Measurements from ENCODE around the gene KCNJ6.

The KCNJ6 gene

DNA sequence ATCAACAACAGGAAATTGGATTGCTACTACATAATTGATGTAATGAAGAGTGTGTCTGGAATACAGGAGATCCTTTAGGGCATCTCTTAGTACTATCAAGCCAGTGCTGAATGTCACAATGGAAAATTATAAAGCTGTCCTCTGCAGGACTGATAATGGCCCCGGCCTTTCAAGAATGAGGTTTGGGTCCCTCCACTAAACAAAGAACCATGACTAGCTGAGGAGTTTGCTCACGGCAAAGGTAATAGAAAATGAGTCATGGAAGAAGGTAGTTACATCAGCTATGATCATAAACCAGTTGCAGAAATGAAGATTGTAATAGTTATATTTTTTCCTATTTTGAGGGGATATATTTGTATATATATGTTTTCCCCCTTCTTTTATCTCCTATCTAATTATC is 145.8 kb downstream of the KCNJ6 start:
- DNase-seq (ENCODE audit: low read depth): no peak
- no peak overlapping the region for H3K4me3 ChIP-seq (replicated peaks; ENCODE audit: low read depth, low read length)
- TF ChIP-seq, protein P1, sequence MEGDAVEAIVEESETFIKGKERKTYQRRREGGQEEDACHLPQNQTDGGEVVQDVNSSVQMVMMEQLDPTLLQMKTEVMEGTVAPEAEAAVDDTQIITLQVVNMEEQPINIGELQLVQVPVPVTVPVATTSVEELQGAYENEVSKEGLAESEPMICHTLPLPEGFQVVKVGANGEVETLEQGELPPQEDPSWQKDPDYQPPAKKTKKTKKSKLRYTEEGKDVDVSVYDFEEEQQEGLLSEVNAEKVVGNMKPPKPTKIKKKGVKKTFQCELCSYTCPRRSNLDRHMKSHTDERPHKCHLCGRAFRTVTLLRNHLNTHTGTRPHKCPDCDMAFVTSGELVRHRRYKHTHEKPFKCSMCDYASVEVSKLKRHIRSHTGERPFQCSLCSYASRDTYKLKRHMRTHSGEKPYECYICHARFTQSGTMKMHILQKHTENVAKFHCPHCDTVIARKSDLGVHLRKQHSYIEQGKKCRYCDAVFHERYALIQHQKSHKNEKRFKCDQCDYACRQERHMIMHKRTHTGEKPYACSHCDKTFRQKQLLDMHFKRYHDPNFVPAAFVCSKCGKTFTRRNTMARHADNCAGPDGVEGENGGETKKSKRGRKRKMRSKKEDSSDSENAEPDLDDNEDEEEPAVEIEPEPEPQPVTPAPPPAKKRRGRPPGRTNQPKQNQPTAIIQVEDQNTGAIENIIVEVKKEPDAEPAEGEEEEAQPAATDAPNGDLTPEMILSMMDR (IDR thresholded peaks at IDR 0.05; ENCODE audit: low read length, missing control alignments): no peak

DNA sequence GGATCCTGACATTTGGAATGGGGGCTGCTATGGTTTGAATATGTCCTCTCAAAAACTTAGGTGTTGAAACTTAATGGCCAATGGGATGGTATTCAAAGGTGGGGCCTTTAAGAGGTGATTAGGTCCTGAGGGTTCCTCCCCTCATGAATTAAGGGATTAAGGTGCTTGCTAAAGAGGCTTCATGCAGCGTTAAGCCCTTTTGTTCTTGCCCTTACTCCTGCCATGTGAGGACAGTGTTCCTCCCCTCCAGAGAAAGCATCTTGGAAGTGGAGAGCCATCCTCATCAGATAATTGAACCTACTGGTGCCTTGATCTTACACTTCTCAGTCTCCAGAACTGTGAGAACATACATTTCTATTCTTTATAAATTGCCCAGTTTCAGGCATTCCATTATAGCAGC is 146.6 kb downstream of the KCNJ6 start:
- DNase-seq (ENCODE audit: low read depth): no peak
- TF ChIP-seq, protein P1 (IDR thresholded peaks at IDR 0.05; ENCODE audit: low read length, missing control alignments): no peak
- H3K4me3 ChIP-seq (replicated peaks; ENCODE audit: low read depth, low read length): no peak overlapping the region

DNA sequence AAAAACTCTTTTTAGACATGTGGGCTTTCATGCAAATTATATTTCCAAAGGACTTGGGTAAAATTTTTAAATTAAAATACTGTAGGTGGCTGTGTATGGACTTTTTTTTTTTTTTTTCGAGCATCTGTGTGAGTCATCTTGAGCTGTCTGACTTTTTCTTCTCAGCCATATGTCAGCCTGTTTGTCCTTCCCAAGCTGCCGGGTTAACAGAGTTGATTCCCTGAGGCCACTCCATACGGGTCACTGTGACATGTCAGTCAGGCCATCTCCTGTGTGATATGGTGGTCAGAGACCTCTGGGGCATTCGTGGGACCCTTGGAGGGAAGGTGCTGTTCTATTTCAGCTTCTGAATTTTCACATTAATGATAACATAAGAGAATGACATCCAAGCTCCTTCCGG is 148.3 kb downstream of the KCNJ6 start:
- TF ChIP-seq, protein P1 (IDR thresholded peaks at IDR 0.05; ENCODE audit: low read length, missing control alignments): no peak
- no peak overlapping the region for H3K4me3 ChIP-seq (replicated peaks; ENCODE audit: low read depth, low read length)
- DNase-seq (ENCODE audit: low read depth): no peak

DNA sequence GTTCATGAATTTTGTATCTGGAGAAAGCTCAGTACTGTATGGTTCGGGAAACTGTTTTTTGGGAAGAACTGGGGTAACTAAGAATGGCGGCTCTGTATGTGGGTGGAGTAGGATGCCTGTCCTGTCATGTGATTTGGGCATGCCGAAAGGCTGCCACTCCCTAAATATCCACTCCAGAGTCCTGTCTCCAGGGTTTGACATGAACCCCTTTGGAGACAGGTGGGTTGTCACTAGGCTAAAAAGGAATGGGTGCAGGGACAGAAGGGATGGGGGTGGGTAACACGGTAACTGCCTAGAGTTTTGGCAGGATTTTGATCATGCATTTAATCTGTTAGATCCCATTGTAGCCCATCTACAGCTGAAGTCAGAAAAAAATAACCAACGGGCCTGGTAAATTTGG is 150.1 kb downstream of the KCNJ6 start:
- TF ChIP-seq, protein P1 (IDR thresholded peaks at IDR 0.05; ENCODE audit: low read length, missing control alignments): no peak
- H3K4me3 ChIP-seq (replicated peaks; ENCODE audit: low read depth, low read length): no peak overlapping the region
- DNase-seq (ENCODE audit: low read depth): no peak

DNA sequence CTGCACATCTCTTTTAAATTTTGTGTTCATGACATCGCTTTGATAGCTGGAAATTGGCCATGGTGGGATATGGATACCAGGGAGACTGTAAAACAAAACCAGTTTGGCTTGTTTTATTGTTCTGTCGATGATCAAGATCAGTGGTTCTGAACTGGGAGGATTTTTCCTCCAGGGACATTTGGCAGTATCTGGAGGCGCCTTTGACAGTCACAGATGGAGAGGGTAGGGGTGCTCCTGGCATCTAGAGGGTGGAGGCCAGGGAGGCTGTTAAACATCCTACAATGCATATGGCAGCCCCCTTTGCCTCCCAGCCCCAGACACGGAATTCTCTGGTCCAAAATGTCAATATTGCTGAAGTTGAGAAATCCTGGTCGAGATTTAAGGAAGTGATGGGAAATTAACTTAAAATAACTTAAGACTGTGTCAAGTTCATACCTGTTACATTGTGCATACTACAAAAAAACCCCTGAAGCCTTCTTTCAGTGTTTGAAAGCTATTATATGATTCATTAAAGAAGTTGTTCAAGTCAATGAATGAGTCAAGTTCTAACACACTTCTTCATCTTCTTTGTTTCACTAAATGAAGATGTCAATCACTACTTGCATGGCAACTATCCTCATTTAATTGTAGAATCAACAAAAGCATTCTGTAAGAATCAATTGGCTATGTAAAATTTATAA is 150.9 kb downstream of the KCNJ6 start:
- DNase-seq (ENCODE audit: low read depth): no peak
- H3K4me3 ChIP-seq (replicated peaks; ENCODE audit: low read depth, low read length): no peak overlapping the region
- TF ChIP-seq, protein P1 (IDR thresholded peaks at IDR 0.05; ENCODE audit: low read length, missing control alignments): no peak

DNA sequence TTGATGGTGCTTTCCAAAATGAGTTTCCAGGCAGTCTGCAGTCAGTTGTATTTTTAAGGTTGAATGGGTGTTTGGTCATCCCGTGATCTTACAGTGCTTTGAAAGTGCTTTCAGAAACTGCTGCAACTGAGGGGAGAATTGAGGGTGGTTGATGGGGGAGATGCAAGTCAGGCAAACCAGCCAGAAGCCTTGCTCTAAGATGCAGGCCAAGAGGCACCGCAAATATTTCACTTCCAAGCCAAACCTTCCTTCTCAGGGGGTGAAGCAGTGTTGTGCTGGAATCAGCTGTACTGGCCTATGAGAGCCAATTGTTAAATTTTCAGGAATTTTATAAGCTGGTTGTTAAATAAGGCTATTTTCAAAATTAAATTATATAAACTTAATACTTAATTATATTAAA is 151.6 kb downstream of the KCNJ6 start:
- no peak overlapping the region for H3K4me3 ChIP-seq (replicated peaks; ENCODE audit: low read depth, low read length)
- TF ChIP-seq, protein P1 (IDR thresholded peaks at IDR 0.05; ENCODE audit: low read length, missing control alignments): no peak

DNA sequence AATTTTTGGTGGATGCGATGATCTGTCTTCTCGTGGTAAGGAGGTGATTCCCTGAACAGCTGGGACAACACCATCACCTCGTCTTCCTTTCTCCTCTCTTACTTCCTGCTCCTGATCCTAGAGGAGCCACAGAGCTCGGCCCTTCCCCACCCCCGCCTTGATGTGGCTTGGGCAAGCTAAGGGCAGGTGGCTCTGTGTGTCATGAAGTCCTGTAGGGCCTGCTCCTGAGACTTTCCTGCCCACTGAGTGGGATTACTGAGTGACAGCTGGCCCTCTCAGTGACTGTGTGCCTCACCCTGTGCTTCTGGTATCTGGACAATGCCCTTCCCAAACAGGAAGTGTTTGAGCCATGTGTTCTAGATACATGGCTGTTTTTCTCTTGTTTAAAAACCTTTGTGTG is 153.0 kb downstream of the KCNJ6 start:
- TF ChIP-seq, protein P1 (IDR thresholded peaks at IDR 0.05; ENCODE audit: low read length, missing control alignments): no peak
- DNase-seq (ENCODE audit: low read depth): no peak

More for the DNA sequence above, 151.6 kb downstream of the KCNJ6 start:
- DNase-seq (ENCODE audit: low read depth): no peak

More for the DNA sequence above, 153.0 kb downstream of the KCNJ6 start:
- H3K4me3 ChIP-seq (replicated peaks; ENCODE audit: low read depth, low read length): no peak overlapping the region
